AG04449 (cell line): Measurements from ENCODE around the gene ESR2.

Source experiments
- CTCF ChIA-PET: fragments of 350-600 bp; formaldehyde crosslinking; extraction: SDS; loops from one replicate; lab custom pipeline; 2021; ENCODE audit warnings: antibody characterized with exemption; lab: Yijun Ruan, JAX
- POLR2A ChIA-PET: fragments of 400-600, 350-600 bp; formaldehyde crosslinking; extraction: SDS; loops from one replicate; lab custom pipeline; 2020; ENCODE audit warnings: antibody characterized with exemption, inconsistent platforms; lab: Yijun Ruan, JAX
- DNase-seq: peaks from one replicate; pipeline ENCODE4 v3.0.0-alpha.2; 2010; ENCODE audit warnings: low read depth, low spot score
- H3K4me3 ChIP-seq: 2 replicates; pipeline ENCODE4 v1.5.1; 2011; ENCODE audit warnings: low read depth, mild to moderate bottlenecking, control low read depth, low read length
- CTCF ChIP-seq: IDR thresholded peaks from one replicate; pipeline ENCODE4 v1.5.1; 2011; ENCODE audit warnings: mild to moderate bottlenecking, moderate library complexity, low read length, control low read depth, inconsistent platforms; ENCODE audit not compliant: insufficient read depth; ENCODE audit errors: missing control alignments

The ESR2 gene

GRCh38 chr14:64293976-64294671 is at the start of gene ESR2:
Gene ESR2 (minus strand): TSS chr14:64294371. CDS start chr14:64282985, 11,386 bp downstream.
- DNase-seq = no peak
- ChIA-PET POLR2A (interaction anchor here (0.7 kb wide), 1 partner anchor 10 kb away, joined by 3 read pairs; no protein-coding TSS in a partner anchor), CTCF (interaction anchor here (0.6 to 7.4 kb wide), 38 partner anchors 9 to 524 kb away, joined by 3 to 95 read pairs (median 6); no protein-coding TSS in a partner anchor)
- H3K4me3 ChIP-seq = peak within 1 kb of the TSS; percentile 47
- TF ChIP-seq CTCF = peak; percentile 41

- H3K4me3 ChIP-seq = no peak overlapping the region
- ChIA-PET POLR2A (no interaction called here), CTCF (interaction anchor here (1.2 to 12.5 kb wide), 5 partner anchors 9 to 144 kb away, joined by 3 to 257 read pairs (median 76); partner anchors contain the start of gene AKAP5)
- no peak for DNase-seq
- no peak for TF ChIP-seq CTCF
Measured at GRCh38 chr14:64340560-64341196, 46.5 kb upstream of the ESR2 start.

- peak; percentile 82 for DNase-seq
- no peak for TF ChIP-seq CTCF
- ChIA-PET CTCF (interaction anchor here (0.7 to 12.5 kb wide), 4 partner anchors 49 to 328 kb away, joined by 3 to 257 read pairs (median 6); no protein-coding TSS in a partner anchor), POLR2A (interaction anchor here (0.6 to 2.0 kb wide), 4 partner anchors 36 to 166 kb away, joined by 3 to 8 read pairs (median 4); partner anchors contain the start of gene ZBTB1)
- peak overlapping the region; percentile 73 for H3K4me3 ChIP-seq
Measured at GRCh38 chr14:64338616-64339316, 44.6 kb upstream of the ESR2 start.

GRCh38 chr14:64337888-64338615 is 43.9 kb upstream of the ESR2 start:
- no peak for TF ChIP-seq CTCF
- ChIA-PET POLR2A (interaction anchor here (0.5 to 2.0 kb wide), 6 partner anchors 10 to 291 kb away, joined by 3 to 8 read pairs (median 3); partner anchors contain the start of gene ZBTB1), CTCF (interaction anchor here (0.6 to 12.5 kb wide), 10 partner anchors 9 to 421 kb away, joined by 3 to 257 read pairs (median 4); no protein-coding TSS in a partner anchor)
- H3K4me3 ChIP-seq = peak overlapping the region; percentile 73
- DNase-seq = no peak

GRCh38 chr14:64329149-64329548 is 35.0 kb upstream of the ESR2 start:
- no peak overlapping the region for H3K4me3 ChIP-seq
- POLR2A ChIA-PET = no interaction called here
- CTCF ChIA-PET = interaction anchor here (1.0 kb wide), 1 partner anchor 8 kb away, joined by 4 read pairs; no protein-coding TSS in a partner anchor
- DNase-seq = no peak
- no peak for TF ChIP-seq CTCF
